Subcutaneous adipose tissue (tissue), 4 donors: Measurements from ENCODE around the gene COL6A2. TPM values are rescaled to one million over a fixed set of nuclear protein-coding genes. Genes with fewer than 3 reads are reported as not detected.

Experiments
- total RNA-seq, 4 donors: library from RNA; depleted of rRNA; stranded (reverse); fragments of >200 nt; gene quantifications; one replicate each; pipeline ENCODE4 v1.1.0, GENCODE V29; 2016
- TF ChIP-seq, protein P1 (sequence below): fragments of 450-650 bp; IDR thresholded peaks from one replicate; pipeline ENCODE4 v1.5.1; 2016; ENCODE audit warnings: low read depth, mild to moderate bottlenecking, control low read depth, antibody characterized with exemption, moderate library complexity

Gene COL6A2
- total RNA-seq, 4 donors from 2014 or later: 223 to 1,493 (median 826) TPM

DNA sequence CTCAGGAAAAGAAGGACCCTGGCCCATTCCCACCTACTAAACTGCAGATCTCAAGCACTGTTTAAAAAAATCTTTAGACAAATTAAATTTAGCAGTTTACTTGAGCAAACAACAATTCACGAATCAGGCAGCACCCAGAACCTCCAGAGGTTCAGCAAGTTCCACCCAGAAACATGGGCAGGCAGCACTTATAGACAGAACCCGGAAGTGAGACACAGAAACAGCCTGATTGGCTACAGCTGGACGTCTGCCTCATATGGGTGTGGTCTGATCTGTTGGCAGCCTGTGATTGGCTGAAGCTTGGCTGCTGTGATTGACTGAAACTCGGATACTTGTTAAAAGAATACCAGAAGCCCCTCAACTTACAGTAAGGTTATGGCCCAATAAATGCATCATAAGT lies 34.7 kb upstream of the COL6A2 start:
- TF ChIP-seq, protein P1, sequence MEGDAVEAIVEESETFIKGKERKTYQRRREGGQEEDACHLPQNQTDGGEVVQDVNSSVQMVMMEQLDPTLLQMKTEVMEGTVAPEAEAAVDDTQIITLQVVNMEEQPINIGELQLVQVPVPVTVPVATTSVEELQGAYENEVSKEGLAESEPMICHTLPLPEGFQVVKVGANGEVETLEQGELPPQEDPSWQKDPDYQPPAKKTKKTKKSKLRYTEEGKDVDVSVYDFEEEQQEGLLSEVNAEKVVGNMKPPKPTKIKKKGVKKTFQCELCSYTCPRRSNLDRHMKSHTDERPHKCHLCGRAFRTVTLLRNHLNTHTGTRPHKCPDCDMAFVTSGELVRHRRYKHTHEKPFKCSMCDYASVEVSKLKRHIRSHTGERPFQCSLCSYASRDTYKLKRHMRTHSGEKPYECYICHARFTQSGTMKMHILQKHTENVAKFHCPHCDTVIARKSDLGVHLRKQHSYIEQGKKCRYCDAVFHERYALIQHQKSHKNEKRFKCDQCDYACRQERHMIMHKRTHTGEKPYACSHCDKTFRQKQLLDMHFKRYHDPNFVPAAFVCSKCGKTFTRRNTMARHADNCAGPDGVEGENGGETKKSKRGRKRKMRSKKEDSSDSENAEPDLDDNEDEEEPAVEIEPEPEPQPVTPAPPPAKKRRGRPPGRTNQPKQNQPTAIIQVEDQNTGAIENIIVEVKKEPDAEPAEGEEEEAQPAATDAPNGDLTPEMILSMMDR: no peak

DNA sequence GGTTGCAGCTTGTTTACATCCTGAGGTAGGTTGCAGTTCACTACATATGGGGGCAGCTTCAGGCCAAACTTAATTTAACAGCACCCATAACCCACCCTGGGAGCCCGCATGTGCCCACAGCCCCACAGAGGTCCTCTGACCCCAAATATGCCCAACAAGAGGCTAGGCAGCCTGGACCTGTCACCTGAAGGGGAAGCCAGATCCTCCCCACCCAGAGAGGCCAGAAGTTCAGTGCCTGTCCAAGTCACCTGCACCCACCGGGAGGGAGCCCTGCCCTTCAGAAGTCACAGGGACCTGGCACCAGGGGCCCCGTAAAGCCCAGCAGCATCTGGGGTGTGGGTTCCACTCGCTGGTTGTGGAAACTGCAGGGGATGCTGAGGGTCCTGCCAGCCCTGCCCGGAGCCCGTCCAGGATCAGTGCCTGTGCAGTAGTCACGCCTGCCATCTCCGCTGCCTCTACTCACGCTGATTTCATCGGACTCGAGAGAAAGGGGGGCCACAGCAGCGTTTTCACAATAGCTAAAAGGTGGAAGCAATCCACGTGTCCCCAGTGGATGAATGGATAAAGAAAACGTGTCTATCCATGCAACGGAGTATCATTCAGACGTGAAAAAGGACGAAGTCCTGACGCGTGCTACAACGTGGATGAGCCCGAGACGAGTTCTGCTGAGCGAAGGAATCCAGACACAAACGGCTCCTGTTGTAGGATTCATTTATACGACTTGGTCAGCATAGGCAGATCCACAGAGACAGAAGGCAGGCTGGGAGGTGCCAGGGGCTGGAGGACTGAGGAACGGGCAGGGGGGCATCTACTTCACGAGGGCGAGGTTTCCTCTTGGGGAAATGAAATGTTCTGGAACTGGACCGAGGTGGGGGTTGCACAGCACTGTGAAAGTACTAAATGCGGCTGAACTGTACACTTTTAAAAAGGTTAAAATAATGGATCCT lies 33.9 kb upstream of the COL6A2 start:
- TF ChIP-seq, protein P1: no peak

DNA sequence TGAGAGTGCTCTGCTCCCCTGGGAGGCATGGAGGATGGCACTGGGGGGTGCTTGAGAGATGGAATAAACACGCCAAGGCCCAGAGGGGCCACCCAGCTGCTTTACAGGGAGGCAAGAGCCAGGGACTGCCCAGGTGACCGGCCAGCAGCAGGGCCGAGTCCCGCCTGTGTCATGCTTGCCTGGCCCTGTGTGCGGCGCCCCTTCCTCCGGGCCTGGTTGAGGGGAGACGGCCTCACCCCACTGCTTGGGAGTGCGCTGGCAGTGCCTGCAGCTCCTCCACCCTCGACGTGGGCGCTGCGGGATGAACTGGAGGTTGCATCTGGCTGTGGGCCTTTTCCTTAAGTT lies 33.1 kb upstream of the COL6A2 start:
- TF ChIP-seq, protein P1: no peak

DNA sequence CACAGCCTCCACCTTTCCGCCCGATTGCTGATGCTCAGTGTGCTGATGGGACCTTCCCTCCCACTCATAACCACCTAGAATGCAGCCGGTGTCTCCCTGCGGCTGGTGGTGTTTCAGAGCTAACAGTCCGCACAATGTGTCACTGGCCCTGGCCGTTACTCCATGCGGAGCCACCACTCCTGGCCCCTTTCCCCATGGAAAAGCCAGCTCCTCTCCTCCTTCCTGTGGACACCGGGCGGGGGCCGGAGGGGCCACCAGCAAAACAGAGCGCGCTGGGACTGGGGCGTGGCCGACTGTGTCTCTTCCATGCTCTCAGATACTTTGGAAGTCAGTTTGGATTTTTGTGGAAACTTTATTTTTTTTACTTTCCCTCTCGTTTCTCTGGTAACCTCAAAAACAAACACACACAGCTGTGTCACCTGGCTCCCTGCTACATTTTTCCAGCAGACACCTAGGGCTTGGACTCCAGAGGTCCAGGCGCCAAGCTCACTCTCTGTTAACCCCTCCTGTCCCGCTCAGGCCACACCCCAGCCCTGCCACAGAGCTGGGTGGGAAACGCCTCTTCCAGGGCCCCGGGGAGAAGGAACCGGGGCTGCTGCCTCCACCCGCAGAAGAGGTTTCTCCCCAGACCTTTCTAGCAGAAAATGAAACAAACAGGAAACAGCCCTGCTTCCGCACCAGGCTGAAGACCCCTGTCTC lies 32.5 kb upstream of the COL6A2 start:
- TF ChIP-seq, protein P1: no peak

DNA sequence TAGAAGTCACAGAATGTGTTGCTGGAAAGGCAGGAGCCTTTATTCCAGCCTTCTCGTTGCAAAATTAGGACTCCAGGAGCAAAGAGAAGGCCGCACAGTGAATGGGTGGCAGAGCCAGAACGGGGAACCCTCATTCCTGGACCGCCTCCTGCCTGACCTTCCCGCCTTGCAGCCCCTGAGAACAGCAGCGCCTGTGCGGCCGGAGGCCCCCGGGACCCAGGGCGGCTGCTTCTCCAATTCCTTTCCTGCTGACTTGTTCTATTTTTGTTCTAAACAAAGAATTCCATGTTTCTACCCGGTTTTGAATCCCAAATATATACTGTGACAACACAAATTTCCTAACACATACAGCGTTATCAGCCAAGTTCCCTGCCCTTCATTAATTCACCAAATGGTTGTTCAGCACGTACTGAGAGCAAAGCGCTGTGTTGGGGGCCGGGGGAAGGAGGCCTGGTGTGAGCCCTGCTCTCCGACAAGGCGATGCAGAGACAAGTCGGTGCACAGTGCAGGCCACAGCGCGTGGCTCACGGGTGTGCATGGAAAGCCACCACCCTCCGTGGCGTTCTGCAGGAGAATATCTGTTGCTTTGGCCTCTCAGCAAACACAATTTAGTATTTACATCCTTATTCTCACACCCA lies 31.9 kb upstream of the COL6A2 start:
- TF ChIP-seq, protein P1: no peak

DNA sequence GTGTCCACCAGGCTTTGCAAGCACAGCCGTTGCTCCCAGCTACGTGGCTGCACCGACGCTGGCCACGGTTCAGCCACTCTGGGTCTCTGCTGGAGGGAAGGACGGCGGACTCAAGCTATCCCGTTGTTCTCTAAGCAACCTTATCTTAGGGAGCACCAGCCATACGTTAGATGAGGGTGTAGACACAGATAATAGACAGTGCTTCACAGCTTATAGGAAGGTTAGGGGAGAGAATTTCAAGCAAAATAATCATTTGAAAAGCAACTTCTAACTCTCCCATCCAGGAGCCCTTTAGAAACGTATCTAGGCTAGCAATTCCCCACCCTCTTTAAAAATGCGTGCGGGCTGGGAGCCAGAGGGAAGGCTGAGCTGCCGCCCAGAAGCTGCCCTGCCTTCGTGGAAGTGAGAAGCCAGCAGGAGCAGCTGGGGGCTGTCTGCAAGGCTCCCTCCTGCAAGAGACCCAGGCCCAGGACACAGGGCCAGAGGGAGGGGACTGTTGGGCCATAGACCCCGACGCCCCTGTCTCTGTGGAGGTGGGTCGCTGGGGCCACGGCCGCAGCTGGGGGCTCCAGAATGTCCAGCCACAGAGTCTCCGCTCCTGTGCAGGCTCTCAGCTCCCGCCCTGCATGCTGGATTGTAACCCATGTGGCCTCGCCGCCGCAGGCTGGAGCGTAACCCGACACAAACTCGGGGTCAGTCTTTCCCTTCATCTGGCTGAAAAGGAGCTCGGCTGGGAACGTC lies 31.2 kb upstream of the COL6A2 start:
- TF ChIP-seq, protein P1: no peak
